ENCODE measurements around the gene DAB1. TPM values are rescaled to one million over a fixed set of nuclear protein-coding genes. Genes with fewer than 3 reads are reported as not detected.

The DAB1 gene
- total RNA-seq, 2 experiments from 2014 or later, result 1.2 to 2.1 TPM

DNA sequence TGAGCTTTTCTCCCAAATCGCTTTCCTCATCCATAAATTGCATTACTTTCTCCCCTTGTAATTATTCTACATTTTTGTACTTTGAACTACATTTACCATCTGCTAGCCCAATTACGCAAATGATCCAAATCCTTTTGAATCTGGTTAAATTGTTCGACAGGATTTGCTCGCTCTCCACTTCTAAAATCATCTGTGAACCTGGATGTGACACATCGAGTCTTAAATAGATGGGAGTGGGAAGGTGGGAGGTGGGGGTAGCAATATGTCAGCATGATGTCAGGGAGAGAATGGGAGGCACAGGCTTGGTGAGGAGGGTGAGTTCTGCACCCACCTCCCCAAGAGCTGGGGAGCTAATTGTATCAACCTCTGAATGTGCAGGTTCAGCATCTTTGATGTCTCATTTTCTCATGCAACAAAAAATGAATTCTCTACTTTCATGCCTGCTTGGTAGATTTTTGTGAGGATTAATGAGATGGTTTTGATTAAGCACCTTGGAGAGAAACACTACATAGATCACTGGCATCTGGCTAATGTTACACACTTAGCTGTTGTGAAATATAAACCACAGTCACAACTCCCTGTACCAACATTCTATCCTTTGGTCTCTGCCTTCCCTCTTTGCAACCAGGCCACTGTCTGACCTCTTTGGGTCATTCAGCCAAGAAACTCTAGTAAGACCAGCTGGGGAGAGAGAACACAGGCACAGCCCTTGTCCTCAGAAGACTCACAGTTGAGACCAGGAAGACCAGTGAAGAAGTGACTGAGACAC lies 165.1 kb downstream of the DAB1 start:
- Mint-ChIP-seq H3K36me3 (ENCODE audit: low read depth) (no peaks in the 10 kb centered on the region), H3K9me3 (no peaks in the 10 kb centered on the region), H3K4me1 (no peaks in the 10 kb centered on the region), H3K4me3 (no peak overlapping the region), H3K27me3 (no peaks in the 10 kb centered on the region), H3K27ac (no peak overlapping the region)
- no peak for DNase-seq
- ChIA-PET CTCF (no interaction called here), POLR2A (no interaction called here)

GRCh38 chr1:57255945-57256344 lies 167.9 kb downstream of the DAB1 start:
- CTCF ChIA-PET, result no interaction called here
- Mint-ChIP-seq H3K27me3 (no peaks in the 10 kb centered on the region), H3K4me1 (no peaks in the 10 kb centered on the region), H3K4me3 (no peak overlapping the region), H3K9me3 (no peaks in the 10 kb centered on the region), H3K36me3 (ENCODE audit: low read depth) (no peaks in the 10 kb centered on the region), H3K27ac (no peak overlapping the region)
- no peak for DNase-seq
- POLR2A ChIA-PET, result no interaction called here

DNA sequence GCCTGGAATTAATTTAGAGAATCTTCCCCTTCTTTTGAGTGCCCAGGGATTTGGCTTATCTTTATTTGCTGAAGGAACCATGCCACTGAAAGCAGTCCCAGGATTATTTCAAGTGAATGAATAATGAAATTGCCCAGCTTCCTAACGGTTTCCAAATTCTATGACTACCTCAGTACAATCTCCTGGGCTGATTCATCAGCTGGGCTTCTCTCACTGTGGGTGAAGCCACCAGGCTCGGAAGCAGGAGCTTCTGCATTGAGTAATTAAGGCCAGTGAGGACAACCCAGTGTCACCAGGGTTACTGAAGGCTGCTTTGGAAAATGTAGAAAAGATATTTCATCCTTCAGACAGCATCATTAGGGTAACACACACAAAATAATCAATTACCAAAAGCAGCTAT lies 169.8 kb downstream of the DAB1 start:
- Mint-ChIP-seq H3K4me1 (no peaks in the 10 kb centered on the region), H3K27ac (no peak overlapping the region), H3K27me3 (no peaks in the 10 kb centered on the region), H3K9me3 (no peaks in the 10 kb centered on the region), H3K36me3 (ENCODE audit: low read depth) (no peaks in the 10 kb centered on the region), H3K4me3 (no peak overlapping the region)
- ChIA-PET CTCF (no interaction called here), POLR2A (no interaction called here)
- no peak for DNase-seq

DNA sequence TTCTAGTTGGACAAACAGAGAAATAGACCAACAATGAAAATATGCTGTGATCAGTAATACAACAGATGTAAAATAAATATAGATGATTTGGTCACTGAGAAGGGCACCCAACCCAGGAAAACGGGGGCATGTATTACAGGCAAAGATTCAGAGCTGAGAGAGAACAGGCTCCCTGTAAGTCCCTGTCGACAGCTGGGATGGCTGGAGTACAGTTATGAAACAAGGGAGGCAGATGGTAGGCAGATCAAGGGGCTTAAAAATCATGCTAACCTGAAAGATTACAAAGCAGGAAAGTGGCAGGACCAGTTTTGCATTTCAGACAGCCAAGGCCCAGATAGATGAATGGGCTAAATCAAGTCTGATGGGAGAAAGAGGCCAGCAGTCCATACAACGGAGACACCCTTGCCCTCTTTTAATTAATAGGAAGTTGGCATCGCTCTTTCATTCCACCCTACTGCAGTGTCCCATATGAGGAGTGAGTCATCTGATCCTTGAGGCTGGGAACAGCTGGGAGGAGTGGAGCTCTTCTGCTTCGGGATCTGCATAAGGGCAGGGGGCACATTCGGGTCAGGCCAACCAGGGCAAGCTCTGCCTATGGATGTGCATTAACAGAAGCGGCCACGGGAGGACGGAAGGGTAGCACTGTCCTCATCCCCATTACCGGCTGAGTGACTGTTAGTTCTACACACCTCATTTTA lies 171.1 kb downstream of the DAB1 start:
- H3K27ac Mint-ChIP-seq, result no peak overlapping the region
- no peaks in the 10 kb centered on the region for H3K4me1 Mint-ChIP-seq
- ChIA-PET POLR2A (no interaction called here), CTCF (no interaction called here)
- H3K9me3 Mint-ChIP-seq, result no peaks in the 10 kb centered on the region
- no peak for DNase-seq
- no peaks in the 10 kb centered on the region for H3K36me3 Mint-ChIP-seq (ENCODE audit: low read depth)
- no peaks in the 10 kb centered on the region for H3K27me3 Mint-ChIP-seq
- no peak overlapping the region for H3K4me3 Mint-ChIP-seq

DNA sequence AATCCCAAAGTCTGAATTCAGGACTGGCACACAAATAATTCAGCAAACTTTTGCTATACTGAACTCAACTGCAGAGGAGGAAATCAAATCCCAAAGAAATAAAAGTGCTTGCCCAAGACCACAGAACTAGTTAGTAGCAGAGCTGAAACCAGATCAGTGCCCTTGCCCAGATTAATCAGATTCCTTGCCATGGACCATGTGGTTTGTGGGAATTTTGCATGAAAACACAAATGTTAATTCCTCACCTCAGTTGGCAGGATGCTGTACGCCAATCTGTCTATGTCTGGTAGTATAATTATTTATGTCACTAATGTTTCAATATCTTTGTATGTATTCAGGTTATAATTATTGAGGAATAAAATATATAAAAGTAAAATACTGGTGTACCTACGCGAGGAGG lies 173.8 kb downstream of the DAB1 start:
- Mint-ChIP-seq H3K4me1 (no peaks in the 10 kb centered on the region), H3K9me3 (no peaks in the 10 kb centered on the region), H3K36me3 (ENCODE audit: low read depth) (no peaks in the 10 kb centered on the region), H3K4me3 (no peak overlapping the region), H3K27ac (no peak overlapping the region), H3K27me3 (no peaks in the 10 kb centered on the region)
- no peak for DNase-seq
- ChIA-PET POLR2A (no interaction called here), CTCF (no interaction called here)

DNA sequence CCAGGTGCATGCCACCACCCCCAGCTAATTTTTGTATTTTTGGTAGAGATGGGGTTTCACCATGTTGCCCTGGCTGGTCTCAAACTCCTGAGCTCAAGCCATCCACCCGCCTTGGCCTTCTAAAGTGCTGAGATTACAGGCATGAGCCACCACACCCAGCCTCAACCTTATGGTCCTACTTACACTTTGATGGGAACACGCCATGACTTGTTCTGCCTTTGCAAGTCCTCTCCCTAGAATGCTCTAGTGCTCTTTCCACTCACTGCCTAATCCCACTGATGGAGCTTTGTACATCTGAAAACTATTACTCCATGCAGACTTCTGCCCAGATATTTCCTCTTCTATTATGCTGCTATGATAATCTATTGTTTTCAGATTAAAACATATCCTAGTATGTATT lies 174.3 kb downstream of the DAB1 start:
- Mint-ChIP-seq H3K4me1 (no peaks in the 10 kb centered on the region), H3K4me3 (no peak overlapping the region), H3K9me3 (no peaks in the 10 kb centered on the region), H3K27me3 (no peaks in the 10 kb centered on the region), H3K27ac (no peak overlapping the region), H3K36me3 (ENCODE audit: low read depth) (no peaks in the 10 kb centered on the region)
- ChIA-PET CTCF (no interaction called here), POLR2A (no interaction called here)
- no peak for DNase-seq

DNA sequence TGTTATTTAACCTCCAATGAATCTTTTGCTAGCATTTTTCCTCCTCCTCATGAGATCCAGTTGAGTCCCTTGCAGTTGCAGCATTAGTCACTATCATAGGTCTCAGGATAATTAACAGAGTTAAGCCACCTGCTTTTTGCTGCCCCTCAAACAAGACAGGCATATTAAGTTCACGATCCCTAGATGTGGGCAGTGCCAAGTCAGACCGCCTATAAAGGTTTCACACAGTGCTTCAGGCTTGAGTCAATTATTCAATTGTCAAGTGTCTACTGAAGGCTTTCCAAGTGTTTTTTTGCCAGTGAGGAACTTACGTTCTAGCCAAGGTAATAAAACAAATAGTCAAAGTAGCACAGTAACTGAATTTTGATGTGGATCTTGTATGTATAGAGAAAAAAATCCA lies 175.0 kb downstream of the DAB1 start:
- ChIA-PET CTCF (no interaction called here), POLR2A (no interaction called here)

GRCh38 chr1:57238233-57238781 lies 185.6 kb downstream of the DAB1 start:
- no peak overlapping the region for H3K4me3 Mint-ChIP-seq
- DNase-seq, result no peak
- ChIA-PET POLR2A (interaction anchor here (0.7 kb wide), 1 partner anchor 147 kb away, joined by 3 read pairs; no protein-coding TSS in a partner anchor), CTCF (interaction anchor here (0.8 kb wide), 1 partner anchor 166 kb away, joined by 3 read pairs; no protein-coding TSS in a partner anchor)
- H3K27me3 Mint-ChIP-seq, result no peaks in the 10 kb centered on the region
- H3K36me3 Mint-ChIP-seq (ENCODE audit: low read depth), result no peaks in the 10 kb centered on the region
- H3K4me1 Mint-ChIP-seq, result no peaks in the 10 kb centered on the region
- H3K9me3 Mint-ChIP-seq, result no peaks in the 10 kb centered on the region
- H3K27ac Mint-ChIP-seq, result no peak overlapping the region

More for the DNA sequence above, 175.0 kb downstream of the DAB1 start:
- no peaks in the 10 kb centered on the region for H3K4me1 Mint-ChIP-seq
- H3K4me3 Mint-ChIP-seq, result no peak overlapping the region
- no peaks in the 10 kb centered on the region for H3K27me3 Mint-ChIP-seq
- no peak overlapping the region for H3K27ac Mint-ChIP-seq
- H3K36me3 Mint-ChIP-seq (ENCODE audit: low read depth), result no peaks in the 10 kb centered on the region
- no peaks in the 10 kb centered on the region for H3K9me3 Mint-ChIP-seq
- DNase-seq, result no peak

DNA sequence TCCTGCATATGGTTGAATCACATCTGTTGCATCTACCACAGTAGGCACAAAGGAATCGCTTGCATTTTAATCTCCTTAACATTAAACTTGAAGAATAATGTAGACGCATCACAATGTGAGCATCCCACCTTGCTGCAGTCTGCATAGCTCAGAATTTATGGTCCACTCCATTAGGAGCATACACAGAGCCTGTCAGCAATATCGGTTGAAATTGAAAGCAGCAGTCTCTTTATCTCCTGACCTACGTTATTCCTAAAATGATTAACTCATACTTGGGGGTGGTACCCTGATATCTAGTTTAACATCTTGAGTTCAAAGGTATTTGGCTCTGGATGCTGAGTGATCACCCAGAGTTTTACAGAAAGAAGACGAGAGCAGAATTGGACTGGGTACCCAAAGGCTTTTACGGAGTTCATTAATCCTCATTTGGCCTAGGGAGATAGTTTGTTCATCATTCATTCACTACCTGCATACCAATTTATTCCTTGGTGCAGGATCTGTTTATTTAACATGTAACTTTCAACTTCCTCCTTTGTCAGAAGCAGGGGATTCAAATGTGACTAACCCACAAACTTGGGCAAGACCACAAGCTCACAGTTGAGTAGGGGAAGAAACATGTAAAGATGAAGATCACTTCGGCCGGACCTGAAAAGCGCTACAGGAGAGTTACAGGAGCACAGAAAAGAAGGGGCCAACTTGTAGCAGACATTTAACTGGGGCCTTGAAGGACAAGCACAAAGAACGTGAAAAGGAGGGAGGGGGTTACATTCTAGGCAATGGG lies 187.9 kb downstream of the DAB1 start:
- Mint-ChIP-seq H3K27me3 (no peaks in the 10 kb centered on the region), H3K9me3 (no peaks in the 10 kb centered on the region), H3K36me3 (ENCODE audit: low read depth) (no peaks in the 10 kb centered on the region), H3K4me3 (no peak overlapping the region), H3K27ac (no peak overlapping the region), H3K4me1 (no peaks in the 10 kb centered on the region)
- ChIA-PET POLR2A (no interaction called here), CTCF (no interaction called here)
- DNase-seq, result no peak

- no peak overlapping the region for H3K27ac Mint-ChIP-seq
- no peaks in the 10 kb centered on the region for H3K9me3 Mint-ChIP-seq
- H3K4me1 Mint-ChIP-seq, result no peaks in the 10 kb centered on the region
- ChIA-PET CTCF (no interaction called here), POLR2A (no interaction called here)
- no peak overlapping the region for H3K4me3 Mint-ChIP-seq
- H3K27me3 Mint-ChIP-seq, result no peaks in the 10 kb centered on the region
- no peaks in the 10 kb centered on the region for H3K36me3 Mint-ChIP-seq (ENCODE audit: low read depth)
- DNase-seq, result no peak
Observed at GRCh38 chr1:57234459-57234858, 189.4 kb downstream of the DAB1 start.

DNA sequence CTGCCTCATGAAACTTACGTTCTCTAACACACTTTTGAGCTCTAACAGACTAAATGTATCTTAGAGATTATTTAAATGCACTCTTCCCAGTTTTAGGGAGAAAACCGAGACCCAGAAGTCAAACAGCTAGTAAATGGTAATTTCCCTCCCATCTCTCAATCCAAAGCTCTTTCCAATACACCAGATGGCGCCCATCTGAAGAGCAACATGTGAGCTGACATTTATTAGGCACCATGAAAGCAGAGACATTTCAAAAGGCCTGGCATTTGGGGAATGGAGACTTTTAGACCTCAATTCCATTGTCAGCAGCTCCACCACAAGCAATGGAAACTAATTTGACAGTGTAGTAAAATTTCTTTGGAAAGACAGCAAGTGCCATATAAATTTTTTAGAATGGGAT lies 191.4 kb downstream of the DAB1 start:
- H3K9me3 Mint-ChIP-seq, result no peaks in the 10 kb centered on the region
- no peak overlapping the region for H3K4me3 Mint-ChIP-seq
- POLR2A ChIA-PET, result no interaction called here
- no peak overlapping the region for H3K27ac Mint-ChIP-seq
- H3K4me1 Mint-ChIP-seq, result no peaks in the 10 kb centered on the region
- no peak for DNase-seq
- H3K27me3 Mint-ChIP-seq, result no peaks in the 10 kb centered on the region
- CTCF ChIA-PET, result no interaction called here
- H3K36me3 Mint-ChIP-seq (ENCODE audit: low read depth), result no peaks in the 10 kb centered on the region

DNA sequence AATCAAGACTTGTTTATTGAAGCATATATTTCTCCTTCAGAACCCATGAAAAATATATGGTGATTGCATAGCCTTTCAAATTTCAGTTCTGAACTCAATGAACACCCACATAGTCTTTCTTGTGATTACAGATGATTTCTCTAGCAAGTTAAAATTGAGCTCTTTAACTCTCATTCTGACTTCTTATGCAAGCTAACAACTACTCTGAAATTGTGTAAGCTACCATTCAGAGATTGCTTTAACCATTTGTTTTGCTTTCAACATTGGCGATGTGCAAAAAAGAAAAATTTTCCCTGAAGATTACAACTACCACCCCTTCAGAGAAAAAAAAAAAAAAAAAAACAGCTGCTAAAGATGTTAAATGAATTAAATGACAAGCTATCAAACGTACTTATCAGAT lies 193.9 kb downstream of the DAB1 start:
- H3K27ac Mint-ChIP-seq, result no peak overlapping the region
- H3K27me3 Mint-ChIP-seq, result no peaks in the 10 kb centered on the region
- CTCF ChIA-PET, result no interaction called here
- H3K4me3 Mint-ChIP-seq, result no peak overlapping the region
- no peaks in the 10 kb centered on the region for H3K4me1 Mint-ChIP-seq
- no peaks in the 10 kb centered on the region for H3K9me3 Mint-ChIP-seq
- POLR2A ChIA-PET, result no interaction called here
- H3K36me3 Mint-ChIP-seq (ENCODE audit: low read depth), result no peaks in the 10 kb centered on the region
- DNase-seq, result no peak

- Mint-ChIP-seq H3K9me3 (no peaks in the 10 kb centered on the region), H3K4me1 (no peaks in the 10 kb centered on the region), H3K36me3 (ENCODE audit: low read depth) (no peaks in the 10 kb centered on the region), H3K27ac (no peak overlapping the region), H3K4me3 (no peak overlapping the region), H3K27me3 (no peaks in the 10 kb centered on the region)
- ChIA-PET CTCF (no interaction called here), POLR2A (no interaction called here)
- DNase-seq, result no peak
Observed at GRCh38 chr1:57229076-57229475, 194.8 kb downstream of the DAB1 start.

All from activated CD4-positive, alpha-beta T cell treated with anti-CD3 and anti-CD28 coated beads, Interleukin-2, amount 10 ng/mL, durations not matched to agents 7 days and 5 days (primary cell).